Kidney capillary endothelial cell (primary cell): ENCODE measurements around the gene SF3B1.
"Not testable (repeated sequence)": the region's sequence is repeated elsewhere in the genome, so short reads cannot be mapped to it uniquely, and the experiment has no call there.

ENCODE experiments used
- DNase-seq: peaks from one replicate; pipeline ENCODE4 v3.0.0-alpha.2; 2018; ENCODE audit warnings: low spot score

The SF3B1 gene

GRCh38 chr2:197433780-197434438, 919 bp downstream of the SF3B1 start:
- DNase-seq: no peak

- not testable (repeated sequence) for DNase-seq
Measured at GRCh38 chr2:197432527-197432926, 2.3 kb downstream of the SF3B1 start.

GRCh38 chr2:197431858-197432257, 3.0 kb downstream of the SF3B1 start:
- no peak for DNase-seq

- no peak for DNase-seq
Measured at GRCh38 chr2:197427986-197428385, 6.8 kb downstream of the SF3B1 start.

GRCh38 chr2:197426723-197427603, 7.9 kb downstream of the SF3B1 start:
- no peak for DNase-seq

- DNase-seq: no peak
Measured at GRCh38 chr2:197425550-197425949, 9.3 kb downstream of the SF3B1 start.

GRCh38 chr2:197423307-197423706, 11.5 kb downstream of the SF3B1 start:
- no peak for DNase-seq

GRCh38 chr2:197419438-197419837, 15.4 kb downstream of the SF3B1 start:
- no peak for DNase-seq

- no peak for DNase-seq
Measured at GRCh38 chr2:197416268-197416667, 18.6 kb downstream of the SF3B1 start.

- DNase-seq: no peak
Measured at GRCh38 chr2:197414515-197414914, 20.3 kb downstream of the SF3B1 start.

GRCh38 chr2:197414039-197414438, 20.8 kb downstream of the SF3B1 start:
- no peak for DNase-seq

- no peak for DNase-seq
Measured at GRCh38 chr2:197405582-197405981, 29.2 kb downstream of the SF3B1 start.

- no peak for DNase-seq
Measured at GRCh38 chr2:197399887-197400540, 34.8 kb downstream of the SF3B1 start.

GRCh38 chr2:197398913-197399312, 35.9 kb downstream of the SF3B1 start:
- DNase-seq: no peak

- no peak for DNase-seq
Measured at GRCh38 chr2:197391220-197391717, 43.6 kb downstream of the SF3B1 start.

- DNase-seq: no peak
Measured at GRCh38 chr2:197388866-197389587, 45.8 kb downstream of the SF3B1 start.

GRCh38 chr2:197387179-197387578, 47.6 kb downstream of the SF3B1 start:
- DNase-seq: no peak

GRCh38 chr2:197386242-197386641, 48.6 kb downstream of the SF3B1 start:
- no peak for DNase-seq

GRCh38 chr2:197383825-197384224, 51.0 kb downstream of the SF3B1 start:
- no peak for DNase-seq

- DNase-seq: no peak
Measured at GRCh38 chr2:197381641-197382040, 53.2 kb downstream of the SF3B1 start.

- DNase-seq: not testable (repeated sequence)
Measured at GRCh38 chr2:197379918-197380309, 54.9 kb downstream of the SF3B1 start.

- DNase-seq: not testable (repeated sequence)
Measured at GRCh38 chr2:197379308-197379917, 55.4 kb downstream of the SF3B1 start.
